Stimulated activated effector memory CD8-positive, alpha-beta T cell treated with anti-CD3 and anti-CD28 coated beads, Interleukin-12 subunit alpha, Interleukin-12 subunit beta, amount 100 ng/mL, for 72 hours (primary cell): Measurements from ENCODE around the gene POLR2J2.
"Not testable (repeated sequence)": the region's sequence is repeated elsewhere in the genome, so short reads cannot be mapped to it uniquely, and the experiment has no call there.

ENCODE experiments used
- ATAC-seq: fragments of 150-1000 bp; cut with Tn5 transposase; 2 replicates; pipeline ENCODE4 v1.10.0; 2021
- DNase-seq, 2 donors: peaks; one replicate each; pipeline ENCODE4 v3.0.0; 2021 to 2022; ENCODE audit warnings: low spot score in 2 of 2
- H3K27ac Mint-ChIP-seq: one replicate; pipeline ENCODE4 v1.8.0; 2022; ENCODE audit warnings: mild to moderate bottlenecking, mixed read lengths
- H3K36me3 Mint-ChIP-seq: one replicate; pipeline ENCODE4 v1.8.0; 2022; ENCODE audit warnings: mild to moderate bottlenecking, mixed read lengths
- H3K4me1 Mint-ChIP-seq: one replicate; pipeline ENCODE4 v1.8.0; 2022; ENCODE audit warnings: mixed read lengths
- H3K4me3 Mint-ChIP-seq: one replicate; pipeline ENCODE4 v1.8.0; 2022; ENCODE audit warnings: mild to moderate bottlenecking, mixed read lengths
- H3K9me3 Mint-ChIP-seq: one replicate; pipeline ENCODE4 v1.8.0; 2022; ENCODE audit warnings: mixed read lengths

POLR2J2 gene

DNA sequence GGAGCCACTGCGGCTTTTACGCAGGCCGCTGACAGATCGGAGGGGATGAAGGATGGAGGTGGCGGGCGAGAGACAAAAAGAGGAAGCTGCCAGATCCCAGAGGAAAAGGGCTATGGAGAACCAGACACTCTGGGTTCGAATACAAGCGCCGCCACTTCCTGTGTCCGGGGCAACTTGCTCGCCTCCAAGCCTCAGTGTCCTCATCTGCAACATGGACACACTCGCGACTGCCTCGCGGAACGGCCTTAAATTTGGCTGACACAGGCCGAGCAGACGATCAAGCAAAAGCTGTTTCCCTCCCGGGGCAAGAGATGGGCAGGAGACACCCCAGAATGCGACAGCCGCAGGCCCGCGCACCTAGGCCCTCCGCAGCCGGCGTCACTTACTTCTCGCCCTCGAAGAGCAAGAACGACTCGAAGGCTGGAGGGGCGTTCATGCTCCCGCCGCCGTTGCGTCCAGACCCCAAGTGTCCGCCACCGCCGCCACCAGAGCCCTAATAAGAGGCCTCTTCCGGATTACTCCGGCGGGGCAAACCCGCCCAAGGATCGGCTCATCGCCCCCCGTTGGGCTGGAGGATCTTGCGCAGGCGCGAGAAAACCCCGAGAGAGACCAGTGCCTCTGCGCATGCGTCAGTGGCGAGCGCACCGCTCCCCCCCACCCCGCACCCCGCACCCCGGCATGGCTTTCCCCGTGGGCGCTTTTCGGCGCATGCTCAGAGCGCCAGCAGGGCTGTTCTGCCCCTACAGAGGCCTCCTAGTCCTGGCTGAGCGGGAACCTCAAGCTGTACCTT is at the start of gene POLR2J2:
TSS of gene POLR2J2 (minus strand) at position 498 of the 790 bp plus-strand sequence. CDS start at position 436, 62 bp downstream.
- not testable (repeated sequence) for H3K4me3 Mint-ChIP-seq, H3K9me3 Mint-ChIP-seq, H3K36me3 Mint-ChIP-seq, H3K27ac Mint-ChIP-seq, H3K4me1 Mint-ChIP-seq
- peak; percentile 79 for ATAC-seq
- DNase-seq = peak in 1 of 2 donors; percentile 95

DNA sequence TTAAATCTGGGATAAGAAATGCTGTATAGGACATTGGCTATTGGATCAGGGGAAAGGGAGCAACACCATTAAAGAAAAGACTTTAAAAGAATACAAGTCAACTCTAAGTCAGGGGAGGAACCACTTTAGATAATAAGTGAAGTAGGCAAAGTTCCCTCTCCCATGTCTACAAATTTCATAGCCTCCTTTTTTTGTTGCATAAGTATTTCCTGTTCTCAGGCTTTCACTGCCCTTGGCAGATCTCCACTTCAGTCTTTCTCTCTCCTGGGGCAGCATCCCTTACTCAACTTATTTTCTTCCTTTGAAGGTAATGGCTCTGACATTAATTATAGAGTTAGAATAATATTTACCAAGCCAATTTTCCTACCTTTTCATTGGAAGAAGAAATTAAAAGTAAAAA is 47.0 kb upstream of the POLR2J2 start:
- not testable (repeated sequence) for DNase-seq, H3K27ac Mint-ChIP-seq, H3K9me3 Mint-ChIP-seq, H3K36me3 Mint-ChIP-seq, H3K4me1 Mint-ChIP-seq, H3K4me3 Mint-ChIP-seq, ATAC-seq

DNA sequence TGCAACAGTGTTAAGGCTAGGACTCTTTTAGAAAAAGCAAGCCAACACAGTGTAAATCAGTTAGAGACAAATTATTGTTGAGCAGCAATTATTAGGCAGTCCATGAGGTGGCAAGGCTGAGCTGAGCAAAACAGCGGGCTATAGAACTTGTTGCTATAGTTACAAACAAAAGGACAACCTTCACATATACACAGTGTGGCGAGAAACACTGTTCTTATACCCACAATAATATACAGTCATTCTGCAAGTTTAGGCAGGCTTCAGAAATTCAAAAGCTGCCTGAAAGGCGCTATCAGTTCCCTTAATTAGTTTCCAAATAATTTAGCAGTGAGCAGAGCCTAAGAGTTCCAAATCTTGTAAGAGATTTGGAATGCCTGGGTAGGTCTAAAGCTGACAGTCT is 44.3 kb upstream of the POLR2J2 start:
- Mint-ChIP-seq H3K27ac (peak overlapping the region; percentile 75), H3K4me1 (peaks cover 18% of the 10 kb centered on the region)
- not testable (repeated sequence) for H3K9me3 Mint-ChIP-seq, DNase-seq, H3K4me3 Mint-ChIP-seq, H3K36me3 Mint-ChIP-seq
- ATAC-seq = peak; percentile 69

DNA sequence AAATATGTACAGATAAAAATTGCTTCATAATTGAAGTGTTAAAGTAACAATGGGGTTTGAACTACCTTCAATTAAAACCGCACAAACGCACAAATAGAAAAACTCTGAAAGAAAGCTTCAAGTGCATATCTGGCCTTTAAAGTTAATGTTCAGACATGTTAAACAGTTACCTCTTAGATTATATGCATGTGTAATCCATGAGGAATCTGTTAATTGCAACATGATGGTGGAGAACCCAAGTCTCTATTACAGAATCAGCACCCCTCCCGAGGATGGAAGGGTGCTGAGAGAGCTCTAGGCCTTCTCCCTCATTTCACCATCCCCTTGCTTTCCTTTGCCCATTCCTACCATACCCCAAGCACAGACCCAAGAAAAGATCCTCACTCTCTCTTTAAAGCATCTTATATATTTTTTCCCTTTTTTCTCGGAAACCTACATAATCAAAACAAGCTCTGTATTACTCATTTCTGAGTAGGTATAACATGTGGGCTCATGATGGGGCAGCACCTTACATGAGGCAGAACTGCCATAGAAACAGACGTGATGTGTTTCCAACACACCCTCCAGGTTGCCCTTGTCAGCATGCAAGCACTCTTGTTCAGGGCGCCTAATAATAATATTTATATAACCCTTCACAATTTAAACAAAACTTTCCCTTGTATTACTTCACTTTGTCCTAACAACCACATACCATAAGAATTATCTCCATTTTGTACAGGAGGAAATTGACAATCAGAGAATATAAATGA is 43.5 kb upstream of the POLR2J2 start:
- H3K9me3 Mint-ChIP-seq, H3K4me3 Mint-ChIP-seq, H3K36me3 Mint-ChIP-seq: not testable (repeated sequence)
- peak in 1 of 2 donors; percentile 52 for DNase-seq
- Mint-ChIP-seq H3K27ac (peak overlapping the region; percentile 75), H3K4me1 (peaks cover 18% of the 10 kb centered on the region)
- peak; percentile 84 for ATAC-seq

DNA sequence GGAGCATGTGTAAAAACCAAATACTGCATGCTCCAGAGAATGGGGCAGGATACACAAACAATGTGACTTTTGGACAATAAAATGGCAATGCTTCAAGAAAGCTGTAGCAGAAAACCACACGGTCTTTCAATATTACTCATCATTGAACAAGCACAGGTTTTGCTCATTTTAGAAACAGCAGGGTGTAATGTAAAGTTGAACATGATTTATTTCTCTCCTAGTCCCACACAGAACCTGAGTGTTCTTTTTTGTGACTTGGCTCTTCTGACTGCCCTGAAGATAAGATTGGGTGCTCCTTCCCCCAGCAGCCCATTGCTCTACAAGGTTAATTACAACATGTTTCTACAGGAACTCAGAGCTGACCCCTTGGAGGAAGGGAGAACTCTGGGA is 42.2 kb upstream of the POLR2J2 start:
- H3K4me1 Mint-ChIP-seq = peaks cover 18% of the 10 kb centered on the region
- H3K27ac Mint-ChIP-seq = peak overlapping the region; percentile 69
- H3K4me3 Mint-ChIP-seq = peak overlapping the region; percentile 63
- not testable (repeated sequence) for H3K36me3 Mint-ChIP-seq, DNase-seq, H3K9me3 Mint-ChIP-seq
- ATAC-seq = peak; percentile 84

DNA sequence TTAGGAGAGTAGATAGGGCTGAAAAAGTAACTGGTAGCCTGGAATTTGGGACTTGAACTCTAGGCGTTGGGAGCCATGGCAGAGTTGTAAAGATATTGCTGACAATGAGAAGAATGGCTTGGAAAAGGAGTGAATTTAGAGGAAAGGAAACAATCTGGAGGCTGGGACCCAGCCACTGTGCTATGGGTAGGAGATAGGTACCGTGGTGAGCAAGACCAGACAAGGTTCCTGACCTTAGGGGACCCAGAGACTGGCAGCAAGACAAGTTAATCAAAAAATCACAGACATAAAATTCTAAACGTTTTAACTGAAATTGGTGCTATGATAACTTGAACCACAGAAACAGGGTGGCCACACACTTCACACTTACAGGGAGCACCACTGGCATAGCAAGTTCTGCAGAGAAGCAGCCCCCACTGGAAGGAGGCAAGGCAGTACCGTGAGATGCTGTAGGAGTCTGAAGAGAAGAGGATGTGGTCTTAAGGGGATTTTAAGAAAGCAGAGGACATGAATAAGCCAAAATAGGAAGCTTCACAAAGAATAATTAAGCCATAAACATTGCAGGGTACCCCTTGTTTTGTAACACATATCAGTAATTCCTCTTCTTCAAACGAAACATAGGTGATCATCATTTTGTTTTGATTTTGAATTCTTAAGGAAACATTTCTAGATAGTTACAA is 41.7 kb upstream of the POLR2J2 start:
- not testable (repeated sequence) for H3K9me3 Mint-ChIP-seq, H3K36me3 Mint-ChIP-seq
- peaks cover 18% of the 10 kb centered on the region for H3K4me1 Mint-ChIP-seq
- peak overlapping the region; percentile 63 for H3K4me3 Mint-ChIP-seq
- DNase-seq (peak in 1 of 2 donors; percentile 73), ATAC-seq (peak; percentile 83)
- H3K27ac Mint-ChIP-seq = peak overlapping the region; percentile 69

DNA sequence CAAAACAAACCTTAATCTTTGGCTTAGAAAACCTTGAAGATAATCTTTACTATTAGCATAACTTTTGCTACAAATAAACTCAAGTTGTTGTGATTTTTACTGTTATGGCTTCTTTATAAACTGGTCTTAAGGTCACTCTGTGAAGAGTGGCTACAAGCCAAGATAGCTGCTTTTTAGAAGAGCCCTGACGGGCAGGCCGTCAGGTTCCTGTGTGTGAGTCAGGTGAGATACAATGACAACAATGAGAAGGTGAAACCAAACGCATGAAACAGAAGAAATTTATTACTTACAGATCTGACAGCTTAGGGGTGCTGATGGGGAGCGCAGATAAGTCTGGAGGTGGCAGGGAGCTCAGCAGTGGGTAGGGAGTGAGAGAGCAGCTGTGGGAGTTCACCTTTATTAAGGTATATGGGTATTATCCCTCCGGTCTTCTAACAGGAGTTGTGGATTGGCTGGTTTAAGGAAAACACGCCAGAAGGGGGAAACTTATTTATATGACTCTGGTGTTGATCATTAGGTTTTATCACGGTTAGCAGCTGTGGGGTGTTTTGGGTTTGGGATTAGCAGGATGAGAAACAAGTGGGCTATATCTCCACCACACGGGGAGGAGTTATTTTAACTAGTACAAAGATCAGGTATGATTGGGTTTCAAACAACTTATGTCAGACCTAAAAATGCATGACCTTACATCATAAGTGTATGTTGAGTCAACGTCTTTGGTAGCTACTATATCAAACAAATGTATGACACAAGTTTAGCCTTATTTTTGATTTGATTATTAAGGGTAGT is 27.7 kb upstream of the POLR2J2 start:
- not testable (repeated sequence) for H3K36me3 Mint-ChIP-seq, H3K9me3 Mint-ChIP-seq, DNase-seq, ATAC-seq, H3K4me1 Mint-ChIP-seq, H3K27ac Mint-ChIP-seq, H3K4me3 Mint-ChIP-seq

DNA sequence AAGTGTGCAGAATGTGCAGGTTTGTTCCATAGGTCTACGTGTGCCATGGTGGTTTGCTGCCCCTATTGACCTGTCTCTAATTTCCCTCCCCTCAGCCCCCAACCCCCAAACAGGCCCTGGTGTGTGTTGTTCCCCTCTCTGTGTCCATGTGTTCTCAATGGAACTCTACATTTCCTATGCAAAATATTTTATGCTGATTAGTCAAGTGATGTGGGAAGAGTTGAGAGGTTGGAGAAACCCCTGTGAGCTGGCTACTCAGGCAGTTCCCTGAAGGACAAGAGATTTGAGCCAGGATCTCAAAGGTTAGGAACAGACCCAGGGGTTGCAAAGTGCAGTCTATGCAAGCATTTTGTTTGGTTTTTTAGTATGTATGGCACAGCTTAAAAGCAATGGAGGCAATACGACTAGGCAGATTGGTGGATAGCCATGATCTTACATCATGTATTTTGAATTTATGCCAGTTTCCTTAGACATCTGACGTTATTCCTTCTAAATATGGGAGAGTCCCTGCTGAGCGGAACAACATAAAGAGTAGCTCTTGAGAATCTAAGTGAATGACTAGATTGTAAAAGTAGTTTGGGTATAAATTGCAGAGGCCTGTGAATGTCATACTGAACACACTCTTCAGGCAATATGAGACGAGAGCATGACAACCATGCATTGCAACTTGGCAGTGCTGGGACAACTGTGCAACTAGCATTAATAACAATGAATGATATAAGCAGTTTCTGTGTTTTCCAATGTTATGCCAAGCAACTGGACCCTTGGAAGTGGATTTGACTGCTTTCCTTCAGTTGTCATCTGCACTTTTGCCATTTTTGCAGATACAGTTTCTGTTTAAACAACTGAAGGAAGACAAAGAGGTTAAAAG is 26.4 kb upstream of the POLR2J2 start:
- not testable (repeated sequence) for H3K36me3 Mint-ChIP-seq, H3K4me3 Mint-ChIP-seq, H3K4me1 Mint-ChIP-seq, ATAC-seq, H3K27ac Mint-ChIP-seq, H3K9me3 Mint-ChIP-seq, DNase-seq

DNA sequence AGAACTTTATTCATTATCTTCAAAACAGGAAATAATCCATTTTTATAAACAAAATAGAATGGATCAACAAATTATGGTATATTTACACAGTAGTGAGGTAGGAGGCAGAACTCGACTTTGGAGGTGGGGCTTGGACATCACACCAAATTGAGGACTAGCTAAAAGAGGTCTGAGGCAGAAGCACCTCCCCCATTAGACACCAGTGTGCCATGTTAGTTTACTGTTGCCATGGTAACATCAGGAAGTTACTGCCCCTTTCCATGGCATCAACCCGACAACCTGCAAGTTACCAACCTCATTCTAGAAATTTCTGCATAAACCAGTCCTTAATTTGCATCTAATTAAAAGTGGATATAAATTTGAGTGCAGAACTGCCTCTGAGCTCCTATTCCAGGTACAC is 24.5 kb upstream of the POLR2J2 start:
- not testable (repeated sequence) for H3K9me3 Mint-ChIP-seq, H3K4me3 Mint-ChIP-seq, H3K36me3 Mint-ChIP-seq, H3K4me1 Mint-ChIP-seq, H3K27ac Mint-ChIP-seq, DNase-seq, ATAC-seq

DNA sequence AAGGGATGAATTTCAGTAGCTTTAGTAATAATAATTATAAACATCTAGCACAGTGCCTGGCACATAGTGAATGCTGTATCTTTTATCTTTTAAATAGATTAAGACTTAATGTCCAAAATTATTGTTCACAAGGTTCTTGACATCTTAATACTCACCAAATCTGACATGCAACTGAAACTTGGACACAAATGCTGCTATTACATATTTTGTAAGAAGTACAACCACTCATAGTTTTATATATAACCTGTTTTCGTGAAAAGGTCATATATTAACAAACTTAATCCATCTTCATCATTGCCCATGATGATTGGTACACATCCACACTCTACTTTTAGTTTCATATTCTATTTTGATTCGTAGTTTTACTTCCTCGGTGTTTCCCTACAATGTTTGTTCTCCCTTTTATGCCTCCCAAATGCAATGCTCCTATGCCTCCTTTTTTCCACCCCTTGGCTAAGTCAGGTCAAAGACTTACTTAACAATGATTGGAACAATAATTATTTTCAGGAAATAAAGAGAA is 23.6 kb upstream of the POLR2J2 start:
- not testable (repeated sequence) for H3K4me1 Mint-ChIP-seq, H3K27ac Mint-ChIP-seq, H3K36me3 Mint-ChIP-seq, DNase-seq, H3K4me3 Mint-ChIP-seq, H3K9me3 Mint-ChIP-seq, ATAC-seq

DNA sequence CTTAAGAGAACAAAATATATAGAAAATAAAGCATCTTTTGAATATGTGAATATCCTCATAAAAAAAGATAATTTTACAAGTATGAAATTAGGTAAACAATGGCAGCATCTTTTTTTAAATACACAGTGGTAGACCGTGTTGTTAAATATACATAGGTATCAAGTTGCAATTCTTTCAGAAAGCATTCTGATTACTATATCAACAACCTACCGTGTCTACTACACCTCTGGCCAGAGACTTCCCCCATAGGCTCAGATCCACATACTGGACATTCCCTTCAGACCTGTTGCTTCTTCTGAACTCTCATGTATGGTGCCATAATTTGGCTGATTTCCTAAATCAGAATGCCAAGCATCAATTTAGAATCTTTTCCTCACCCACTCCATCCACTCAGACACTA is 22.5 kb upstream of the POLR2J2 start:
- not testable (repeated sequence) for ATAC-seq, DNase-seq, H3K36me3 Mint-ChIP-seq, H3K9me3 Mint-ChIP-seq, H3K4me1 Mint-ChIP-seq, H3K4me3 Mint-ChIP-seq, H3K27ac Mint-ChIP-seq

DNA sequence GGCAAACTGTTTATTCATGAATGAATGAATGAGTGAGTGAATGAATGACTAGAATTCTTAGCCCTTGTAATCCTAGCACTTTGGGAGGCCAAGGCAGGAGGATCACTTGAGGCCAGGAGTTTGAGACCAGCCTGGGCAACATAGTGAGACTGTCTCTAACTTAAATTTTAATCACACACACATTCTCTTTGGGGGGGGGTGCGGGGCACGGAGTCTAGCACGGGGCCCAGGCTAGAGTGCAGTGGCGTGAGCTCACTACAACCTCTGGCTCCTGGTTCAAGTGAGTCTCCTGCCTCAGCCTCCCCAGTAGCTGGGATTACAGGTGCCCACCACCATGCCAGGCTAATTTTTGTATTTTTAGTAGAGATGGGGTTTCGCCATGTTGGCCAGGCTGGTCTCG is 19.1 kb upstream of the POLR2J2 start:
- not testable (repeated sequence) for H3K27ac Mint-ChIP-seq, DNase-seq, H3K9me3 Mint-ChIP-seq, H3K4me3 Mint-ChIP-seq, H3K4me1 Mint-ChIP-seq, H3K36me3 Mint-ChIP-seq, ATAC-seq

DNA sequence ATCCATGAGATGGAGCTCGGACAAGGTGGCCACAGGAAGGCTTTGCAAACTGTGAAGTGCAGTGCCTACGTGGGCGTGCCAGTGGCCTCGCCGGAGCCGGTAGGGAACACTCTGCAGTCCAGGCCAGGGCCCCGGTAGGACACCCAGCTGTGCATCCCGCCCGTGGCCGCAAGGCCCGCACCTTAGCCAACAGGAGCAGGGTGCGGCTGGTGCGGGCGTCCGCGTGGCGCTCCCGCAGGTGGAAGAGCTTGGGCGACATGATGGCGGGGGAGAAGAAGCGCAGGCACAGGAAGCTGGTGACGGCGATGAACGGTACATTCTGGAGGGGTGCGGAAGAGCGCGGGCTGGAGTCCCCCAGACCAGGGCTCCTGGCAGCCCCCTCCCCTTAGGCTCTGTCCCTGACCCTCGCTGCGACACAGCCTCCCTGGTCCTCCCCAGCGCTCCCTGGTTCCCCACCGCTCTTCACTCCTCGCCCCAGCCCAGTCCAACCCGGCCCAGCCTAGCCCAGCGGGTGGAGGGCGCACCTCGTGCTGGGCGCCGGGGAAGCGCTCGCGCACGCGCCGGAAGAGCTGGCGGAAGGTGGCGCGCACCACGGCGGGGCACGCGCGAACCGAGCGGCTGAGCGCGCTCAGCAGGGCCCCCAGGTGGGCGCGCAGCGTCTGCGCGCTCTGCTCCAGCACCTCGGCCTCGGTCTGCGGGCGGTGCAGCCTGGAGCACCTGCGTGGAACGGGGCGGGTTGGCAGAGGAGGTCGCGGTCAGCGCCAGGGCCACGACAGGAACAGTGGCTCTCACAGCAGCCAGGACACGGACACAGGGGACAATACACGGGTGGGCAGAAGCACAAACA is 18.2 kb upstream of the POLR2J2 start:
- H3K36me3 Mint-ChIP-seq, H3K9me3 Mint-ChIP-seq, H3K27ac Mint-ChIP-seq, H3K4me3 Mint-ChIP-seq, H3K4me1 Mint-ChIP-seq, DNase-seq: not testable (repeated sequence)
- peak; percentile 82 for ATAC-seq
